DND-41 (cell line): ENCODE data around the gene SHQ1.

Experiments used
- EZH2 ChIP-seq: IDR thresholded peaks from 3 replicates; pipeline ENCODE4 v1.6.1; 2012; ENCODE audit warnings: borderline replicate concordance, low read depth, mild to moderate bottlenecking, moderate library complexity, low read length, inconsistent platforms; ENCODE audit not compliant: severe bottlenecking
- TF ChIP-seq, protein P1 (sequence below): IDR thresholded peaks from 2 replicates; pipeline ENCODE4 v1.5.1; 2012; ENCODE audit warnings: borderline replicate concordance, low read length, moderate library complexity, mild to moderate bottlenecking; ENCODE audit not compliant: poor library complexity, severe bottlenecking; ENCODE audit errors: extremely low read depth

DNA sequence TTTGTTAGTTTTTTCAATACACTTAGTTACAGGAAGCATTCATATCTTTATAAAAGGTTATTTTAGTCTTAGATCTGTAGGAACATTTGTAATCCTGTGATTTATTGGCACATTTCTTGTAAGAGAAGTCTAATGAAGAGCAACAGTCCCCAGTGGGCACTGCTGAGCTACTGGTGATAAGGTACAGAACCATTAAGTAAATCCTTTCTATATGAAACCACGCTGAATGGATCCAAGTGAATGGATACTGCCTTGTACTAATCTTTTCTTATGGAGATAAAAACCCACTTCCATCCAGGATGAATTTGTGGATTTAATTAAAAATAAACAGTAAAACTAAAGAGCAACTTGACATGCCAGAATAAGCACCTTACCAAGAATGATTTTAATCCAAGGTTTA lies 64.0 kb downstream of the SHQ1 start:
- TF ChIP-seq, protein P1, sequence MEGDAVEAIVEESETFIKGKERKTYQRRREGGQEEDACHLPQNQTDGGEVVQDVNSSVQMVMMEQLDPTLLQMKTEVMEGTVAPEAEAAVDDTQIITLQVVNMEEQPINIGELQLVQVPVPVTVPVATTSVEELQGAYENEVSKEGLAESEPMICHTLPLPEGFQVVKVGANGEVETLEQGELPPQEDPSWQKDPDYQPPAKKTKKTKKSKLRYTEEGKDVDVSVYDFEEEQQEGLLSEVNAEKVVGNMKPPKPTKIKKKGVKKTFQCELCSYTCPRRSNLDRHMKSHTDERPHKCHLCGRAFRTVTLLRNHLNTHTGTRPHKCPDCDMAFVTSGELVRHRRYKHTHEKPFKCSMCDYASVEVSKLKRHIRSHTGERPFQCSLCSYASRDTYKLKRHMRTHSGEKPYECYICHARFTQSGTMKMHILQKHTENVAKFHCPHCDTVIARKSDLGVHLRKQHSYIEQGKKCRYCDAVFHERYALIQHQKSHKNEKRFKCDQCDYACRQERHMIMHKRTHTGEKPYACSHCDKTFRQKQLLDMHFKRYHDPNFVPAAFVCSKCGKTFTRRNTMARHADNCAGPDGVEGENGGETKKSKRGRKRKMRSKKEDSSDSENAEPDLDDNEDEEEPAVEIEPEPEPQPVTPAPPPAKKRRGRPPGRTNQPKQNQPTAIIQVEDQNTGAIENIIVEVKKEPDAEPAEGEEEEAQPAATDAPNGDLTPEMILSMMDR: no peak
- no peak for TF ChIP-seq EZH2
